Naive thymus-derived CD4-positive, alpha-beta T cell (primary cell): ENCODE results near the gene LHPP. TPM values are rescaled to one million over a fixed set of nuclear protein-coding genes. Genes with fewer than 3 reads are reported as not detected.
A peak's percentile ranks its signal among the peaks of the same experiment; 100 is the strongest.

Experiments
- ATAC-seq: fragments of 150-1000 bp; cut with Tn5 transposase; 2 replicates; pipeline ENCODE4 v1.10.0; 2021; ENCODE audit warnings: mild to moderate bottlenecking, moderate library complexity
- CTCF ChIA-PET: fragments of 350-600 bp; sonication (Branson Sonifier 250); formaldehyde crosslinking; loops from one replicate; lab custom pipeline; 2021; ENCODE audit warnings: antibody characterized with exemption; lab: Charles Lee
- POLR2A ChIA-PET: fragments of 350-600 bp; sonication (Branson Sonifier 250); formaldehyde crosslinking; loops from one replicate; lab custom pipeline; 2021; ENCODE audit warnings: antibody characterized with exemption, inconsistent platforms; lab: Charles Lee
- DNase-seq, 9 donors: peaks; one replicate each; pipeline versions ENCODE4 v3.0.0 to v3.0.0-alpha.2; 2020 to 2022; ENCODE audit warnings: mixed read lengths in 1 of 9
- H3K27ac ChIP-seq: one replicate; pipeline ENCODE4 v1.7.0; 2013; ENCODE audit warnings: mild to moderate bottlenecking, low read depth, low read length, moderate library complexity
- H3K27me3 ChIP-seq, 2 donors: one replicate each; pipeline ENCODE4 v1.7.0; 2013; ENCODE audit warnings: low read length in 2 of 2, mild to moderate bottlenecking in 2 of 2, moderate library complexity in 2 of 2; ENCODE audit not compliant: control insufficient read depth in 2 of 2, insufficient read depth in 2 of 2
- H3K36me3 ChIP-seq, 3 experiments: 1 replicate in 2 of 3; 2 replicates in 1 of 3; pipeline ENCODE4 v1.7.0; 2013; ENCODE audit warnings: low read length in 3 of 3, mild to moderate bottlenecking in 3 of 3, moderate library complexity in 1 of 3; ENCODE audit not compliant: insufficient read depth in 3 of 3, control insufficient read depth in 2 of 3
- H3K4me1 ChIP-seq, 2 donors: one replicate each; pipeline ENCODE4 v1.7.0; 2013; ENCODE audit warnings: low read length in 2 of 2, mild to moderate bottlenecking in 2 of 2, moderate library complexity in 1 of 2; ENCODE audit not compliant: control insufficient read depth in 2 of 2, insufficient read depth in 2 of 2
- H3K4me3 ChIP-seq: 2 replicates; pipeline ENCODE4 v1.7.0; 2013; ENCODE audit warnings: mild to moderate bottlenecking, low read length
- H3K9me3 ChIP-seq, 3 experiments: 1 replicate in 2 of 3; 2 replicates in 1 of 3; pipeline ENCODE4 v1.7.0; 2013; ENCODE audit warnings: low read length in 3 of 3; ENCODE audit not compliant: control insufficient read depth in 2 of 3
- H3K27ac Mint-ChIP-seq, 9 donors: one replicate each; pipeline ENCODE4 v1.8.0; 2020 to 2022; ENCODE audit warnings: mixed read lengths in 9 of 9, mild to moderate bottlenecking in 8 of 9, moderate library complexity in 5 of 9, inconsistent platforms in 2 of 9
- H3K27me3 Mint-ChIP-seq, 5 donors: one replicate each; pipeline ENCODE4 v1.8.0; 2021 to 2022; ENCODE audit warnings: mixed read lengths in 5 of 5, mild to moderate bottlenecking in 1 of 5
- H3K36me3 Mint-ChIP-seq, 5 donors: one replicate each; pipeline ENCODE4 v1.8.0; 2020 to 2022; ENCODE audit warnings: mixed read lengths in 5 of 5, mild to moderate bottlenecking in 3 of 5, inconsistent platforms in 1 of 5
- H3K4me1 Mint-ChIP-seq, 7 donors: one replicate each; pipeline ENCODE4 v1.8.0; 2020 to 2022; ENCODE audit warnings: mixed read lengths in 7 of 7, mild to moderate bottlenecking in 3 of 7, inconsistent platforms in 1 of 7
- H3K4me3 Mint-ChIP-seq, 10 donors: one replicate each; pipeline ENCODE4 v1.8.0; 2020 to 2022; ENCODE audit warnings: mild to moderate bottlenecking in 10 of 10, mixed read lengths in 10 of 10, moderate library complexity in 6 of 10, inconsistent platforms in 2 of 10
- H3K9me3 Mint-ChIP-seq, 11 donors: one replicate each; pipeline ENCODE4 v1.8.0; 2020 to 2022; ENCODE audit warnings: mixed read lengths in 11 of 11, mild to moderate bottlenecking in 4 of 11, inconsistent platforms in 1 of 11, moderate library complexity in 1 of 11
- intact Hi-C, 2 donors: fragments of 100-400 bp; cut with micrococcal nuclease; formaldehyde crosslinking; loops; one replicate each; pipeline ENCODE4 v1.15.1; 2023
- polyA plus RNA-seq, 2 donors: library from polyadenylated mRNA; unstranded; fragments of 300-500 nt; fragmentation: Illumina TruSeq; gene quantifications; one replicate each; pipeline ENCODE4 v1.2.3, GENCODE V29; 2021
- total RNA-seq, 6 experiments: library from RNA in 5 of 6; stranded (reverse) in 5 of 6; gene quantifications; 1 replicate in 5 of 6; 2 replicates in 1 of 6; pipeline ENCODE4 v1.2.3 and lab custom pipeline; 2021 to 2026

The LHPP gene
- total and polyA plus RNA-seq, 7 experiments from 2014 or later: 19.8 to 31.2 (median 23.4) TPM

- no peaks in the 10 kb centered on the region for H3K36me3 ChIP-seq
- CTCF ChIA-PET: no interaction called here
- Mint-ChIP-seq H3K4me3 (peak overlapping the region in 7 of 10 donors; percentile 5 to 77 (median 49)), H3K4me1 (peaks cover 0 to 26% (median 20%) of the 10 kb centered on the region in 7 donors), H3K36me3 (peaks cover 0 to 3% (median 0%) of the 10 kb centered on the region in 5 donors), H3K27ac (no peak overlapping the region), H3K9me3 (peaks cover 0 to 4% (median 0%) of the 10 kb centered on the region in 11 donors), H3K27me3 (peaks cover 72 to 90% (median 77%) of the 10 kb centered on the region in 5 donors)
- no peak for ATAC-seq
- DNase-seq: no peak
- no peak overlapping the region for H3K27ac ChIP-seq
- no peaks in the 10 kb centered on the region for H3K9me3 ChIP-seq
- H3K27me3 ChIP-seq: peaks cover 6 to 14% of the 10 kb centered on the region in 2 donors
- POLR2A ChIA-PET: no interaction called here
- H3K4me3 ChIP-seq: no peak overlapping the region
- peaks cover 0 to 9% of the 10 kb centered on the region in 2 donors for H3K4me1 ChIP-seq
- intact Hi-C loops: no loop called here
Observed at GRCh38 chr10:124450783-124451057, 10.9 kb upstream of the LHPP start.

DNA sequence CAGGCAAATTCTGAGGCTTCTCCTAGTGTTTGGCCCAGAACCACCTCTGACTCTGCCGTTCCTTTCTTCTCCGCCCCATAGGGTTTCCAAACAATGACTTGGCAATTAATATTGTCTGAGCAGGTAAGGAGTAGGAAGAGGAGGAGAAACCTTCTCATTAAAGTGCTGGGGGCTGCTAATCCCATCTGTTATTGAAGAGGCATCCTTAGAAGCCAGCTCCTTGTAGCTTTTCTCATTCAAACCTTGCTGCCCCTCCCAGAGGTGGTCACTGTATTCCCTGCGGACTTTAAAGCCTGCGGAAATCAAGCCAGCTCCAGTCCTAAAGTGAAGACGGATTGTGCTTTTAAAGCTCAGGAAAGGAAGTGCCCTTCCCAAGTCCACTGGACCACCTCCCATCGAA, 10.3 kb upstream of the LHPP start:
- Histone ChIP-seq H3K27me3 (peaks cover 6 to 14% of the 10 kb centered on the region in 2 donors), H3K4me1 (peaks cover 0 to 9% of the 10 kb centered on the region in 2 donors), H3K27ac (no peak overlapping the region), H3K9me3 (no peaks in the 10 kb centered on the region), H3K4me3 (no peak overlapping the region), H3K36me3 (no peaks in the 10 kb centered on the region)
- H3K4me3 Mint-ChIP-seq: peak overlapping the region in 4 of 10 donors; percentile 12 to 59 (median 36)
- no peak for DNase-seq
- H3K9me3 Mint-ChIP-seq: peaks cover 0 to 7% (median 0%) of the 10 kb centered on the region in 11 donors
- H3K36me3 Mint-ChIP-seq: peaks cover 0 to 3% (median 0%) of the 10 kb centered on the region in 5 donors
- intact Hi-C loops: no loop called here
- peaks cover 72 to 90% (median 77%) of the 10 kb centered on the region in 5 donors for H3K27me3 Mint-ChIP-seq
- CTCF ChIA-PET: interaction anchor here (0.5 kb wide), 1 partner anchor 88 kb away, joined by 4 read pairs; no protein-coding TSS in a partner anchor
- POLR2A ChIA-PET: no interaction called here
- no peak for ATAC-seq
- H3K4me1 Mint-ChIP-seq: peaks cover 0 to 26% (median 20%) of the 10 kb centered on the region in 7 donors
- peak overlapping the region in 1 of 9 donors; percentile 11 for H3K27ac Mint-ChIP-seq

DNA sequence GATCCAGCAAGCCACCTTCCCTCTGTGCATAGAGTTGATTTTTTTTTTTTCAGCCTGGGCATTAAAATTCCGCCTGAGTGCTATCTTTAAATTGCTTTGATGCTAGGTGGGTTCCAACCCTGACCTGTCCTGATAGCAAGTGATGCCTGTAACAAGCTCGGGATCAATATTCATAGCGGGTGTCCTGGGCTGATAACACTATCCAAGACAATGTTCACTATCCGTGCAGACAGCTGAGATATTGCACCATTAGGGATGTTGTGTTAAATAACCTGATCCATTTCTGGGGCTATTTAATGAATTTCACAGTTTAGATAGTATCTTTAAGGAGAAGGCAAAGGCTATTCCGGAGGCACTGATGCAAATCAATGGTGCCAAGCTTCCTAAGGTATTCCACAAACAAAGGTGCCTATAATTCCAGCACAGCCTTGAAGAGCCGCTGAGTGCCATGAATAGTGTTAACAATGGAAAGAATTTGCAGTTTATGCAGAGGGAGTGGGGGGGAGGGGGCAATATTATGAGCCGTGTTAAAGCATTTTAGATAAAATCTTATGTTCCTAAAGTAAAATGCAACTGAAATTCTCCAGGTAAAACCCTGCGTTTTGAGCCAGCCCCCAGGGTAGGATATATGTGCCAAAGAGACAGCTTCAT, 7.5 kb upstream of the LHPP start:
- intact Hi-C loops: no loop called here
- H3K27ac Mint-ChIP-seq: no peak overlapping the region
- POLR2A ChIA-PET: no interaction called here
- CTCF ChIA-PET: no interaction called here
- peaks cover 63 to 84% (median 73%) of the 10 kb centered on the region in 5 donors for H3K27me3 Mint-ChIP-seq
- no peaks in the 10 kb centered on the region for H3K36me3 ChIP-seq
- DNase-seq (no peak), ATAC-seq (no peak)
- peaks cover 0 to 5% (median 0%) of the 10 kb centered on the region in 11 donors for H3K9me3 Mint-ChIP-seq
- no peaks in the 10 kb centered on the region for H3K36me3 Mint-ChIP-seq
- H3K9me3 ChIP-seq: no peaks in the 10 kb centered on the region
- no peak overlapping the region for H3K27ac ChIP-seq
- H3K27me3 ChIP-seq: peaks cover 4 to 6% of the 10 kb centered on the region in 2 donors
- no peak overlapping the region for H3K4me3 ChIP-seq
- H3K4me1 Mint-ChIP-seq: peaks cover 0 to 15% (median 10%) of the 10 kb centered on the region in 7 donors
- no peak overlapping the region for H3K4me3 Mint-ChIP-seq
- peaks cover 0 to 2% of the 10 kb centered on the region in 2 donors for H3K4me1 ChIP-seq

DNA sequence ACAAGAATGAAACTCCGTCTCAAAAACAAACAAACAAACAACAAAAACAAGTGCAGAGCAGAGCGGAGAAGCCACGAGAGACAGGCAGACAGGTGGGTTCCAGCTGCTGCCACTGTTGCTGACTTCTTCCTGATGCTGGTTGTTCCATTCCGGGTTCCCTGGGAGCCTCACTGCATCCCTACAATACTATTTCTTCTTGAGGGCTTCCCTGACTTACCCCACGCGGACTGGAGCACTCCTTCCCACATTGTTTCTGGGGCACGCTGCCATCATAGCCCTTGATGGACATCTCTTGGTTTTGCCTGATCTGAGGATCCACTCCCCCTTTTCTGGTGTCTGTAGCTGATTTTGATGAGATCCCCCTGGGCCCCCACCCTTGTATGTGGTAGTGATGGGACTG, 6.2 kb upstream of the LHPP start:
- H3K36me3 ChIP-seq: no peaks in the 10 kb centered on the region
- Mint-ChIP-seq H3K9me3 (peaks cover 0 to 5% (median 0%) of the 10 kb centered on the region in 11 donors), H3K27ac (no peak overlapping the region), H3K36me3 (no peaks in the 10 kb centered on the region), H3K4me1 (peaks cover 0 to 8% (median 1%) of the 10 kb centered on the region in 7 donors), H3K4me3 (no peak overlapping the region), H3K27me3 (peaks cover 55 to 74% (median 66%) of the 10 kb centered on the region in 5 donors)
- no peaks in the 10 kb centered on the region for H3K4me1 ChIP-seq
- ChIA-PET POLR2A (no interaction called here), CTCF (interaction anchor here (0.6 kb wide), 1 partner anchor 11 kb away, joined by 3 read pairs; no protein-coding TSS in a partner anchor)
- no peak for DNase-seq
- H3K27ac ChIP-seq: no peak overlapping the region
- H3K9me3 ChIP-seq: no peaks in the 10 kb centered on the region
- intact Hi-C loops: no loop called here
- peaks cover 4 to 6% of the 10 kb centered on the region in 2 donors for H3K27me3 ChIP-seq
- ATAC-seq: no peak
- no peak overlapping the region for H3K4me3 ChIP-seq

DNA sequence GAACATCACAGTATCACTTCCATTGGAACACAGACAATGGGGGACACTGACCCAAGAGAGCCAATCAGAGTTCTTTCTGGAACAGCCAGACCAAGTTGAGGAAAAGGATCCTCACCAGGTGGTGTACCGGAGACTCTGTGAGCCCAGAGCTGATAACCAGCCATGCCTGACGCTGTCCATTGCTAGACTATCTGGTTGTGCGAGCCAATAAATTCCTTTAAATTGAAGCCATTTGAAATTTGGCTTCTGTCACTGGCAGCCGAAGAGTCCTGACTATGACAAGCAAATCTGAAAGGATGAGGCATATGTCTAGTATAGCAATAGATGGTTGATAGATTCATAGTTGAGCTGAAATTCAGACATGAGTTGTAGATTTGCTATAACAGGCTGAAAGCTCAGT, 3.1 kb upstream of the LHPP start:
- peaks cover 4 to 11% (median 4%) of the 10 kb centered on the region in 7 donors for H3K4me1 Mint-ChIP-seq
- Histone ChIP-seq H3K9me3 (no peaks in the 10 kb centered on the region), H3K4me1 (peaks cover 4 to 10% of the 10 kb centered on the region in 2 donors), H3K4me3 (no peak overlapping the region), H3K27me3 (no peaks in the 10 kb centered on the region), H3K36me3 (no peaks in the 10 kb centered on the region), H3K27ac (no peak overlapping the region)
- peaks cover 0 to 3% (median 0%) of the 10 kb centered on the region in 5 donors for H3K36me3 Mint-ChIP-seq
- POLR2A ChIA-PET: no interaction called here
- H3K4me3 Mint-ChIP-seq: no peak overlapping the region
- no peak for ATAC-seq
- peaks cover 29 to 45% (median 41%) of the 10 kb centered on the region in 5 donors for H3K27me3 Mint-ChIP-seq
- intact Hi-C loops: no loop called here
- no peak for DNase-seq
- H3K27ac Mint-ChIP-seq: no peak overlapping the region
- CTCF ChIA-PET: interaction anchor here (0.6 kb wide), 1 partner anchor 65 kb away, joined by 8 read pairs; no protein-coding TSS in a partner anchor
- peaks cover 0 to 5% (median 0%) of the 10 kb centered on the region in 11 donors for H3K9me3 Mint-ChIP-seq

- no peaks in the 10 kb centered on the region for H3K27me3 ChIP-seq
- CTCF ChIA-PET: interaction anchor here (0.6 kb wide), 1 partner anchor 65 kb away, joined by 8 read pairs; no protein-coding TSS in a partner anchor
- Mint-ChIP-seq H3K4me3 (no peak overlapping the region), H3K36me3 (peaks cover 0 to 3% (median 0%) of the 10 kb centered on the region in 5 donors), H3K9me3 (peaks cover 0 to 5% (median 0%) of the 10 kb centered on the region in 11 donors), H3K27me3 (peaks cover 25 to 41% (median 37%) of the 10 kb centered on the region in 5 donors), H3K4me1 (peaks cover 4 to 11% (median 4%) of the 10 kb centered on the region in 7 donors), H3K27ac (no peak overlapping the region)
- no peaks in the 10 kb centered on the region for H3K9me3 ChIP-seq
- H3K4me3 ChIP-seq: no peak overlapping the region
- POLR2A ChIA-PET: no interaction called here
- H3K4me1 ChIP-seq: peaks cover 4 to 10% of the 10 kb centered on the region in 2 donors
- H3K36me3 ChIP-seq: no peaks in the 10 kb centered on the region
- H3K27ac ChIP-seq: no peak overlapping the region
- no peak for ATAC-seq
- DNase-seq: no peak
- intact Hi-C loops: no loop called here
Observed at GRCh38 chr10:124458889-124459288, 2.7 kb upstream of the LHPP start.
